HepG2 (cell line): ENCODE results near the gene LOC128125822.

Source experiments
- ARNTL ChIP-seq: sonication (generic); formaldehyde crosslinking; IDR thresholded peaks from 2 replicates; pipeline ENCODE4 v1.4.0; 2020; ENCODE audit warnings: mild to moderate bottlenecking, missing genetic modification reagents
- BRCA1 ChIP-seq: sonication (generic); formaldehyde crosslinking; IDR thresholded peaks from 2 replicates; pipeline ENCODE4 v1.4.0; 2020; ENCODE audit warnings: missing genetic modification reagents
- ETV5 ChIP-seq: IDR thresholded peaks from 2 replicates; pipeline ENCODE4 v1.6.1; 2018; ENCODE audit warnings: missing biosample characterization, missing genetic modification reagents, inconsistent platforms, borderline replicate concordance
- HOXD1 ChIP-seq: sonication (generic); formaldehyde crosslinking; IDR thresholded peaks from 2 replicates; pipeline ENCODE4 v1.5.0; 2020; ENCODE audit warnings: missing genetic modification reagents
- KDM5B ChIP-seq: sonication (generic); formaldehyde crosslinking; IDR thresholded peaks from 2 replicates; pipeline ENCODE4 v1.4.0; 2020; ENCODE audit warnings: missing genetic modification reagents, mild to moderate bottlenecking, borderline replicate concordance
- MIER2 ChIP-seq: IDR thresholded peaks from 2 replicates; pipeline ENCODE4 v1.6.1; 2016; ENCODE audit warnings: missing biosample characterization, missing genetic modification reagents
- NAIF1 ChIP-seq: sonication (generic); formaldehyde crosslinking; IDR thresholded peaks from 2 replicates; pipeline ENCODE4 v1.5.0; 2020; ENCODE audit warnings: mild to moderate bottlenecking, missing genetic modification reagents, borderline replicate concordance
- RAD51 ChIP-seq: fragments of 450-650 bp; IDR thresholded peaks from 2 replicates; pipeline ENCODE4 v1.6.1; 2016; ENCODE audit warnings: borderline replicate concordance
- SMAD9 ChIP-seq: sonication (generic); formaldehyde crosslinking; IDR thresholded peaks from 2 replicates; pipeline ENCODE4 v1.5.1; 2020; ENCODE audit warnings: mild to moderate bottlenecking, missing genetic modification reagents
- TOPORS ChIP-seq: sonication (generic); formaldehyde crosslinking; IDR thresholded peaks from 2 replicates; pipeline ENCODE4 v1.8.0; 2023; ENCODE audit warnings: mild to moderate bottlenecking, missing genetic modification reagents
- TRAFD1 ChIP-seq: sonication (generic); formaldehyde crosslinking; IDR thresholded peaks from 2 replicates; pipeline ENCODE4 v1.5.1; 2020; ENCODE audit warnings: missing genetic modification reagents, mild to moderate bottlenecking, borderline replicate concordance
- ZBTB4 ChIP-seq: sonication (generic); formaldehyde crosslinking; IDR thresholded peaks from 2 replicates; pipeline ENCODE4 v1.4.0; 2020; ENCODE audit warnings: missing genetic modification reagents, mild to moderate bottlenecking, borderline replicate concordance
- ZNF101 ChIP-seq: sonication (generic); formaldehyde crosslinking; IDR thresholded peaks from 2 replicates; pipeline ENCODE4 v1.4.0; 2020; ENCODE audit warnings: mild to moderate bottlenecking, low read depth, missing genetic modification reagents, borderline replicate concordance
- ZNF160 ChIP-seq: sonication (generic); formaldehyde crosslinking; IDR thresholded peaks from 2 replicates; pipeline ENCODE4 v1.8.0; 2022; ENCODE audit warnings: mild to moderate bottlenecking, inconsistent platforms, missing genetic modification reagents
- ZNF576 ChIP-seq: sonication (generic); formaldehyde crosslinking; IDR thresholded peaks from 2 replicates; pipeline ENCODE4 v1.4.0; 2020; ENCODE audit warnings: mild to moderate bottlenecking, missing genetic modification reagents
- ZNF672 ChIP-seq: sonication (generic); formaldehyde crosslinking; IDR thresholded peaks from 2 replicates; pipeline ENCODE4 v1.8.1; 2022; ENCODE audit warnings: missing genetic modification reagents
- ZNF687 ChIP-seq: sonication (generic); formaldehyde crosslinking; IDR thresholded peaks from 2 replicates; pipeline ENCODE4 v1.5.1; 2020; ENCODE audit warnings: mild to moderate bottlenecking, missing genetic modification reagents, moderate library complexity
- ZNF777 ChIP-seq: sonication (generic); formaldehyde crosslinking; IDR thresholded peaks from 2 replicates; pipeline ENCODE4 v1.4.0; 2020; ENCODE audit warnings: missing genetic modification reagents
- ZNF780A ChIP-seq: sonication (generic); formaldehyde crosslinking; IDR thresholded peaks from 2 replicates; pipeline ENCODE4 v1.8.0; 2022; ENCODE audit warnings: mild to moderate bottlenecking, missing genetic modification reagents, moderate library complexity
- ZZZ3 ChIP-seq: sonication (generic); formaldehyde crosslinking; IDR thresholded peaks from 2 replicates; pipeline ENCODE4 v1.4.0; 2020; ENCODE audit warnings: missing genetic modification reagents, mild to moderate bottlenecking, borderline replicate concordance

The LOC128125822 gene

GRCh38 chr6:63572044-63572746 is at the start of gene LOC128125822, which contains the start of gene PTP4A1 (continued):
- TF ChIP-seq ZBTB4 (no peak), ETV5 (CRISPR knock-in tag) (peak; percentile 22; the same call in 1 of the 2 replicates), ZNF576 (CRISPR knock-in tag) (no peak), NAIF1 (CRISPR knock-in tag) (no peak), ZNF101 (no peak), ZNF780A (CRISPR knock-in tag) (peak; percentile 91), ZZZ3 (CRISPR knock-in tag) (no peak; the same call in 1 of the 2 replicates), ARNTL (CRISPR knock-in tag) (0 out of 2 replicates have a peak, but pooled peaks have one; percentile 19), TRAFD1 (peak; percentile 93; the same call in 1 of the 2 replicates), ZNF672 (peak; percentile 92), RAD51 (no peak), TOPORS (CRISPR knock-in tag) (peak; percentile 84), KDM5B (CRISPR knock-in tag) (peak; percentile 96), ZNF160 (CRISPR knock-in tag) (0 out of 2 replicates have a peak, but pooled peaks have one; percentile 5), HOXD1 (CRISPR knock-in tag) (peak; percentile 58), ZNF687 (peak; percentile 97), MIER2 (CRISPR knock-in tag) (no peak), SMAD9 (CRISPR knock-in tag) (no peak), BRCA1 (CRISPR knock-in tag) (no peak), ZNF777 (CRISPR knock-in tag) (peak; percentile 15; the same call in 1 of the 2 replicates)
